ENCODE measurements around the gene BORCS5.

The BORCS5 gene

DNA sequence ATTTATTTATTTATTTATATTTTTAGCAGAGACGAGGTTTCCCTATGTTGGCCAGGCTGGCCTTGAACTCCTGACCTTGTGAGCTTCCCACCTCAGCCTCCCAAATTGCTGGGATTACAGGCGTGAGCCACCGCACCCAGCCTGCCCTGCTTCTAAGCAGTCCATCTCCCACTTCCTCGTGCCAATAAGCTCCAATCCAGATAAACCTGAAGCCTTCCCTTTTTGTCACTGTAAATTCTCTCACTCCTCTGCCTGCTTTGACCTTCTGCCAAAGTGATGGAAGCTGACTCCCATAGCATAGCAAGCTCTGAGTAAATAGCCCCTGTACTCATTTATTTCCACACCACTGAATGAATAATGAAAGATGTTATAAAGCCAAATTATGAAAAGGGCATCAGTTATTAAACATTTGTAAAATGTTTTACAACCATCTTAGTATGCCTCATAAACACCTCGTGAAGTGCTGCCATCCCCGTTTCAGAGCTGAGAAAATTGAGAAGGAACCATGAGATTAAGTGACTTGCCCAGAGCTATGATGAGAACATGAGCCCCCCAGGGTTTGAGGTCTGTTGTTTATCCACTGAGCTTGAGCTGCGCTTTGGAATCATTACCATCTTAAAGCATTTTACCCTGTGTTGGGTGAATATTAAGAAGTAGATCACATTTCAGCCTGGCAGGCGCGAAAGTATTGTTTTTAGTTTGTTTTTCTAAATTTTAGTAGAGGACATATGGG lies 37.3 kb upstream of the BORCS5 start:
- Histone ChIP-seq H3K4me3 (ENCODE audit: low read length, poor library complexity, severe bottlenecking) (no peak overlapping the region), H4K20me1 (ENCODE audit: insufficient read depth, low read length, poor library complexity, severe bottlenecking) (no peaks in the 10 kb centered on the region), H3F3A (ENCODE audit: low read depth) (no peaks in the 10 kb centered on the region), H3K4me1 (ENCODE audit: insufficient read depth, low read length, poor library complexity, severe bottlenecking) (no peaks in the 10 kb centered on the region), H3K9ac (ENCODE audit: low read depth, low read length, poor library complexity, severe bottlenecking) (no peak overlapping the region), H3K79me2 (ENCODE audit: insufficient read depth, low read length) (no peaks in the 10 kb centered on the region), H3K36me3 (ENCODE audit: insufficient read depth, low read length) (no peaks in the 10 kb centered on the region), H3K4me2 (ENCODE audit: low read depth, low read length, poor library complexity, severe bottlenecking) (no peak overlapping the region), H3K9me3 (ENCODE audit: insufficient read depth, low read depth, low read length) (no peaks in the 10 kb centered on the region), H3K9me2 (replicated peaks; ENCODE audit: low read depth, low read length) (no peaks in the 10 kb centered on the region), H2AFZ (ENCODE audit: low read length) (no peak overlapping the region), H3K27me3 (ENCODE audit: insufficient read depth, low read length, poor library complexity, severe bottlenecking) (no peaks in the 10 kb centered on the region)
- TF ChIP-seq, protein P1, sequence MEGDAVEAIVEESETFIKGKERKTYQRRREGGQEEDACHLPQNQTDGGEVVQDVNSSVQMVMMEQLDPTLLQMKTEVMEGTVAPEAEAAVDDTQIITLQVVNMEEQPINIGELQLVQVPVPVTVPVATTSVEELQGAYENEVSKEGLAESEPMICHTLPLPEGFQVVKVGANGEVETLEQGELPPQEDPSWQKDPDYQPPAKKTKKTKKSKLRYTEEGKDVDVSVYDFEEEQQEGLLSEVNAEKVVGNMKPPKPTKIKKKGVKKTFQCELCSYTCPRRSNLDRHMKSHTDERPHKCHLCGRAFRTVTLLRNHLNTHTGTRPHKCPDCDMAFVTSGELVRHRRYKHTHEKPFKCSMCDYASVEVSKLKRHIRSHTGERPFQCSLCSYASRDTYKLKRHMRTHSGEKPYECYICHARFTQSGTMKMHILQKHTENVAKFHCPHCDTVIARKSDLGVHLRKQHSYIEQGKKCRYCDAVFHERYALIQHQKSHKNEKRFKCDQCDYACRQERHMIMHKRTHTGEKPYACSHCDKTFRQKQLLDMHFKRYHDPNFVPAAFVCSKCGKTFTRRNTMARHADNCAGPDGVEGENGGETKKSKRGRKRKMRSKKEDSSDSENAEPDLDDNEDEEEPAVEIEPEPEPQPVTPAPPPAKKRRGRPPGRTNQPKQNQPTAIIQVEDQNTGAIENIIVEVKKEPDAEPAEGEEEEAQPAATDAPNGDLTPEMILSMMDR (conservative IDR thresholded peaks at IDR 0.05; ENCODE audit: low read length): no peak
- no peak for TF ChIP-seq EZH2phosphoT487 (IDR thresholded peaks at IDR 0.05; ENCODE audit: borderline replicate concordance)

DNA sequence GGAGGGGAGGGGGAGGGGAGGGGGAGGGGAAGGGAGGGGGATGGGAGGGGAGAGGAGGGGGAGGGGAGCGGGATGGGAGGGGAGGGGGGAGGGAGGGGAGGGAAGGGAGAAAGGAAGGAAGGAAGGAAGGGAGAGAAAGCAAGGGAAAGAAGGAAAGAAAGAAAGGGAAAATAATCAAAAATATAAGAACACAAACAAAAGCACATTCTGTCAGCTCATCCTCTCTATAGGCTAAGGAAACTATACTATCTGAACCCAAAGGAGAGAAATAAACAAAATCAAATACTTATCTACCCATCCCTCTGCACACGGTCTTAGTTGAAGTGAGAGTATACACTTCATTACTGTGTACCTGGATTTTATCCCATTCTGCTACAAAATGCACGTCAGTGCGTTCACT lies 33.8 kb upstream of the BORCS5 start:
- H3K4me3 ChIP-seq (ENCODE audit: low read length, poor library complexity, severe bottlenecking): no peak overlapping the region
- no peaks in the 10 kb centered on the region for H3K9me2 ChIP-seq (replicated peaks; ENCODE audit: low read depth, low read length)
- no peak overlapping the region for H3K4me2 ChIP-seq (ENCODE audit: low read depth, low read length, poor library complexity, severe bottlenecking)
- no peaks in the 10 kb centered on the region for H3K27me3 ChIP-seq (ENCODE audit: insufficient read depth, low read length, poor library complexity, severe bottlenecking)
- H4K20me1 ChIP-seq (ENCODE audit: insufficient read depth, low read length, poor library complexity, severe bottlenecking): no peaks in the 10 kb centered on the region
- H2AFZ ChIP-seq (ENCODE audit: low read length): no peak overlapping the region
- H3K79me2 ChIP-seq (ENCODE audit: insufficient read depth, low read length): no peaks in the 10 kb centered on the region
- H3F3A ChIP-seq (ENCODE audit: low read depth): no peaks in the 10 kb centered on the region
- TF ChIP-seq, protein P1 (conservative IDR thresholded peaks at IDR 0.05; ENCODE audit: low read length): no peak
- TF ChIP-seq EZH2phosphoT487 (IDR thresholded peaks at IDR 0.05; ENCODE audit: borderline replicate concordance): no peak
- no peaks in the 10 kb centered on the region for H3K36me3 ChIP-seq (ENCODE audit: insufficient read depth, low read length)
- no peaks in the 10 kb centered on the region for H3K4me1 ChIP-seq (ENCODE audit: insufficient read depth, low read length, poor library complexity, severe bottlenecking)
- no peak overlapping the region for H3K9ac ChIP-seq (ENCODE audit: low read depth, low read length, poor library complexity, severe bottlenecking)
- H3K9me3 ChIP-seq (ENCODE audit: insufficient read depth, low read depth, low read length): no peaks in the 10 kb centered on the region

DNA sequence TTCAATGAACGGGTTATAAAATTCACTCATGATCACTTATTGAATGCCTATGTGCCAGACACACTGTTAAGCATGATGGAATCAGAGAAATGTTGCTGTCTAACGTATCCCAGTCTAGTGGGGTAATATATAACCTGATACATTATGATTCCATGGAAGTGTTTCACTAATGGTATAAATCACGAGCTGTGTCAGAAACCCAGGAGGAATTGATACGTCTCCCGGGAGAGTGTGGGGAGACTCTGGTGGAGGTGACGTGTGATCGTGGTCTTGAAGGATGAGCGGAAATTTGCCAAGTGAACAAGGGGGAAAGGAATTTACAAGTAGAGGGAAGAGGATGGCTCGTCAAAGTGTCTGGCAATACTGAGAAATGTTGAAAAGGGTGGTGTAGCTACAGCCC lies 33.3 kb upstream of the BORCS5 start:
- H3K79me2 ChIP-seq (ENCODE audit: insufficient read depth, low read length): no peaks in the 10 kb centered on the region
- H3K9me3 ChIP-seq (ENCODE audit: insufficient read depth, low read depth, low read length): no peaks in the 10 kb centered on the region
- no peak overlapping the region for H3K4me2 ChIP-seq (ENCODE audit: low read depth, low read length, poor library complexity, severe bottlenecking)
- H4K20me1 ChIP-seq (ENCODE audit: insufficient read depth, low read length, poor library complexity, severe bottlenecking): no peaks in the 10 kb centered on the region
- no peaks in the 10 kb centered on the region for H3K4me1 ChIP-seq (ENCODE audit: insufficient read depth, low read length, poor library complexity, severe bottlenecking)
- H3F3A ChIP-seq (ENCODE audit: low read depth): no peaks in the 10 kb centered on the region
- no peak overlapping the region for H3K4me3 ChIP-seq (ENCODE audit: low read length, poor library complexity, severe bottlenecking)
- H3K9me2 ChIP-seq (replicated peaks; ENCODE audit: low read depth, low read length): no peaks in the 10 kb centered on the region
- no peak for TF ChIP-seq EZH2phosphoT487 (IDR thresholded peaks at IDR 0.05; ENCODE audit: borderline replicate concordance)
- TF ChIP-seq, protein P1 (conservative IDR thresholded peaks at IDR 0.05; ENCODE audit: low read length): no peak
- H3K9ac ChIP-seq (ENCODE audit: low read depth, low read length, poor library complexity, severe bottlenecking): no peak overlapping the region
- H3K27me3 ChIP-seq (ENCODE audit: insufficient read depth, low read length, poor library complexity, severe bottlenecking): no peaks in the 10 kb centered on the region
- H3K36me3 ChIP-seq (ENCODE audit: insufficient read depth, low read length): no peaks in the 10 kb centered on the region
- no peak overlapping the region for H2AFZ ChIP-seq (ENCODE audit: low read length)

All from Loucy (cell line).